HG03460 (cell line): ENCODE data around the gene UTY.
"Not testable (repeated sequence)": the region's sequence is repeated elsewhere in the genome, so short reads cannot be mapped to it uniquely, and the experiment has no call there.

Experiments used
- ATAC-seq: cut with Tn5 transposase; IDR thresholded peaks from one replicate; pipeline ENCODE4 v1.9.1; 2021; ENCODE audit not compliant: unreplicated experiment

The UTY gene

DNA sequence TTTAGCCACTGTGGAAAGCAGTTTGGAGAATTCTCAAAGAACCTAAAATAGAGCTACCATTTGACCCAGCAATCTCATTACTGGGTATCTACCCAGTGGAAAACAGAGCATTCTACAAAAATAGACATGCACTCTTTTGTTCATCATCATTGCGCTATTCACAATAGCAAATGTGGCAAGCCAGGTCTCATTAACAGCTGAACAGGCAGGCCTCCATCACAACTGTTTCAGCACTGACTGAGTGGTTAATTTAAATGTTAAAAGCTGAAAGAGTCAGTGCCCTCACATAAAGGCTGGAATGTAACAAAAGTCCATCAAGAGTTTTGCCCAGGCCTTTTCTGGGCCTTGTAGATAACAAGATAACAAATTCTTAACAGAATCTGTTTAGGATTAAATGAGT, 166.9 kb downstream of the UTY start:
- no peak for ATAC-seq

DNA sequence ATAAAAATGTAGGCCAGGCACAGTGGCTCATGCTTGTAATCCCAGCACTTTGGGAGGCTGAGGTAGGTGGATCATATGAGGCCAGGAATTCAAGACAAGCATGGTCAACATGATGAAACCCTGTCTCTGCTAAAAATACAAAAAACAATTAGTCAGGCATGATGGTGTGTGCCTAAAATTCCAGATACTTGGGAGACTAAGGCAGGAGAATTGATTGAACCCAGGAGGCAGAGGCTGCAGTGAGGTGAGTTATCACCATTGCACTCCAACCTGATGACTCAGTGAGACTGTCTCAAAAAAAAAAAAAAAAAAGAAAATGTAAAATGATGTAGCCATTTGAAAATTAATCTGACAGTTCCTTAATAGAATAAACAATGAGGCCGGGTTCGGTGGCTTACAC, 171.9 kb downstream of the UTY start:
- ATAC-seq = no peak

DNA sequence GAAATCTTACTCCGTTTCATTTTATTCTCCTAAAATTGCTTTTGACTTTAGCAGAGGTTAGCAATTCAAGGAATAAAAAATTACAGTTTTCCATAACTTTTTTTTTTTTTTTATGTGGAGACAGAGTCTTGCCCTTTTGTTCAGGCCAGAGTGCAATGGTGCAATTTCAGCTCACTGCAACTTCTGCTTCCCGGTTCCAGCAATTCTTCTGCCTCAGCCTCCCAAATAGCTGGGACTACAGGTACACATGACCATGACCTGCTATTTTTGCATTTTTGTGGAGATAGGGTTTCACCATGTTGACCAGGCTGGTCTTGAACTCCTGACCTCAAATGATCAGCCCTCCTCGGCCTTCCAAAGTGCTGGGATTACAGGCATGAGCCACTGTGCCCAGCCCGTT, 179.0 kb downstream of the UTY start:
- ATAC-seq = no peak

DNA sequence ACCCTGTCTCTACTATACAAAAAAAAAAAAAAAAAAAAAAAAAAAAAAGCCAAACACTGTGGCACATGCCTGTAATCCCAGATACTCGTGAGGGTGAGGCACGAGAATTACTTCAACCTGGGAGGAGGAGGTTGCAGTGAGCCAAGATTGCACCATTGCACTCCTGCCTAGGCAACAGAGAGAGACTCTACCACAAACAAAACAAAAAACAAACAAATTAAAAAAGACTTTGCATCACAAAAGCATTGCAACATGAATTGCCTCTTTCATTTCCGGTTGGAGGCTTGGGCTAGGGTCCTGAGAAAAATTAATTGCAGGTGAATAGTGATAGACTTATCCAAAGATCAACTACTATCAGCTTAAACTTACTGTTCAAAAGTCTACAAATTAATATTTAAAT, 180.4 kb downstream of the UTY start:
- no peak for ATAC-seq

DNA sequence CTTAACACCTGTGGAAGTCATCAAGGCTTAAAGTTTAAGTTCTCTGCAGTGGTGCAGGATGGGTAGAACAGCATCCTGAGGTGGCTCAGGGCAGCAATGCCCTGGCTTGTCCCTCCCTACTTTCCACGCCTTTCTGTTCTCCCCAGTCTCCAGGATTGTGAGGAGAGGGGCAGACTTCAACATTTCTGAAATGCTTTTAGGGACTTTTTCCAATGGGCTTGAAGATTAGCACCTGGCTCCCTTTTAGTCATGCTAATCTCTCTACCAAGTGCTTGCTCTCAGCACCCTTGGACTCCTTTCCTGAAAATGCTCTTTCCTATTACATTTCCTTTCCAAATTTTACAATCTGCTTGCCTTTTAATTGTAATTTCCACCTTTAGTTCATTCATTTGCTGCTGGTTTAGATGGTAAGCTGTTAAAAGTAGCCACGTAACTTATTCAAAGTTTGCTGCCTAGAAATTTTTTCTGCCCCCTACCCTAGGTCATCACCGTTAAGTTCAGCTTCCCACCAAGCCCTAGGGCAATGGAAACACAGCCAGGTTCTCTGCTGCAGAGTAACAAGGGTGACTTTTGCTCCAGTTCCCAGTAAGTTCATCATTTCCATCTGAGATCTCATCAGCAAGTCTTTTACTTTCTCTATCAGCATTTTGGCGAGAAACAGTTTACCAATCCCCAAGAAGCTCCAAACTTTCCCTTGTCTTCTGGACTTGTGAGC, 183.5 kb downstream of the UTY start:
- no peak for ATAC-seq

DNA sequence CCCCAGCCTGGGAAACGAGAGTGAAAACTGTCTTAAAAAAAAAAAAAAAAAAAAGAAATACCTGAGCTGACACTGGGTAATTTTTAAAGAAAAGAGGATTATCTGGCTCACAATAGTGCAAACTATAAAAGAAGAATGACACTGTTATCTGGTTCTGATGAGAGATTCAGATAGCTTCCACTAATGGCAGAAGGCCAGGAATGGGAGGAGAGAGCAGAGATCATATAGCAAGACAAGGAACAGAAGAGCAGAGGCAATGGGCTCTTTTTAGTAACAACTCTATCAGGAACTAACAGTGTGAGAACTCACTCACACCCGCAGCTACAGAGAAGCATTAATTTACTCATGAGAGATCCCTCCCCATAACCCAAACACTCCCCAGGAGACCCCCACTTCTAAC, 184.8 kb downstream of the UTY start:
- no peak for ATAC-seq

DNA sequence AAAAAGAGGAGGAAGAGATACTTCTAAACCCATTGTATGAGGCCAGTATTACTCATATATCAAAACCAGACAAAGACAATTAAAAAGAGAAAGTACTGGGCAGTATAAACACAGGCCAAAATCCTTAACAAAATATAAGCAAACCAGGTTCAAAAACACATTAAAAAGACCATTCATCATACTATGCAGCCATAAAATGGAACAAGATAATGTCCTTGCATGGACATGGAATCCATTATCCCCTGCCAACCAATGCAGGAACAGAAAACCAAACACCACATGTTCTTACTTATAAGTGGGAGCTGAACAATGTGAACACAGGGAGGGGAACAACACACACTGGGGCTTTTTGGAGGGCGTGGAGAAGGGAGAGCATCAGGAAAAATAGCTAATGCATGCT, 188.6 kb downstream of the UTY start:
- no peak for ATAC-seq

DNA sequence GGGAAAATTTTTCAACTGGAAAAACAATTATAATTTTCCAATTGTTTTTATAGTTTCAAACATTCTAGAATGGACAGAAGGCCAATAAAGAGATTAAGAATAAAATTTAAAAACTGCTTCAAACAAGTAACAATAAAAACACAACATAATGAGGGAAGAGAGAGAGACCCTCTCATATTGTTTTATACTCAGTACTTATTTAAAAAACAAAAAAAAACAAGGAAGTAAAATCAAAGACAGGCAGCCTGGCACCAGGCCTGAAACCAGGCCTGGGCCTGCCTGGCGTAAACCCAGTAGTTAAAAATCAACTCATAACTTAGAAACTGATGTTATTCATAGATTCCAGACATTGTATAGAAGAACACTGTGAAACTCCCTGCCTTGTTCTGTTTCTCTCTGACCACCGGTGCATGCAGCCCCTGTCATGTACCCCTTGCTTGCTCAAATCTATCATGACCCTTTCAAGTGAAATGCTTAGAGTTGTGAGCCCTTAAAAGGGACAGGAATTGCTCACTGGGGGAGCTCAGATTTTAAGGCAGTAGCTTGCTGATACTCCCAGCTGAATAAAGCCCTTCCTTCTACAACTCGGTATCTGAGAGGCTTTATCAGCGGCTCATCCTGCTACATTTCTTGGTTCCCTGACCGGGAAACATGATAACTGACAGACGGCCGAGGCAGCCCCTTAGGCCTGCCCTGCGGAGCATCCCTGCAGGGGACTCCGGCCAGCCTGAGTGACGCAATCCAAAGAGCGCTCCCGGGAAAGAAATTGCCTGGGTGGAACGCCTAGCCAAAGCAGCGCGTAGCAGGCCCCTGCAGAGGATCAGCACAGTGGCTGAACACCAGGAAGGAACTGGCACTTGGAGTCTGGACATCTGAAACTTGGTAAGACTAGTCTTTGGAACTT, 197.4 kb downstream of the UTY start:
- not testable (repeated sequence) for ATAC-seq

DNA sequence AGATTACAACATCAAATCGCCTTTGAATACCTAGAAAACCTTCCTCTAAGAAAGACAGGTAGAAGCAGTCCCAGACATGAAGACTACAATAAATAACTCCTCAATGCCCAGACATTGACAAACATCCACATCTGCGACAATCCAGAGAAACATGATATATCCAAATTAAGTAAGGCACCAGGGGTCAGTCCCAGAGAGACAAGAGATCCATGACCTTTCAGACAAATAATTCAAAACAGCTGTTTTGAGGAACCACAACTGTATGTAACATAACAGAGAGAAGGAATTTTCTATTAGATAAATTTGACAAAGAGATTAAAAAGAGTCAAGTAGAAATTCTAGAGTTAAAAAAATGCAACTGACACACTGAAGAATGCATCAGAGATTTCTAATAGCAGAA, 200.3 kb downstream of the UTY start:
- no peak for ATAC-seq

DNA sequence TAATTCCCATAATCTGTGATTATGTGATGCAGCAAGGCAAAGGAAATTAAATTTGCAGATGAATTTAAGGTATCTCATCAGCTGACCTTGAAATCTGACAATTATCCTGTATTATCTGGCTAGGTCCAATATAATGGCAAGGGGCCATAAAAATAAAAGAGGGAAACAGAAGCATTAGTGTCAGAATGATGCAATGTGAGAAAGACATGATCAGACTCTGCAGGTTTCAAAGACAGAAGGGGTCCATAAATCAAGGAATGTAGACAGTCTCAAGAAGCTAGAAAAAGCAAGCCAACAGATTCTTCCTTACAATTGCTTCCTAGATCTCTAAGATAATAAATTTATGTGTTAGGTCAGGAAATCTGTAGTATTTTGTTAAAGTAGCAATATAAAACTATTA, 208.1 kb downstream of the UTY start:
- ATAC-seq = no peak

DNA sequence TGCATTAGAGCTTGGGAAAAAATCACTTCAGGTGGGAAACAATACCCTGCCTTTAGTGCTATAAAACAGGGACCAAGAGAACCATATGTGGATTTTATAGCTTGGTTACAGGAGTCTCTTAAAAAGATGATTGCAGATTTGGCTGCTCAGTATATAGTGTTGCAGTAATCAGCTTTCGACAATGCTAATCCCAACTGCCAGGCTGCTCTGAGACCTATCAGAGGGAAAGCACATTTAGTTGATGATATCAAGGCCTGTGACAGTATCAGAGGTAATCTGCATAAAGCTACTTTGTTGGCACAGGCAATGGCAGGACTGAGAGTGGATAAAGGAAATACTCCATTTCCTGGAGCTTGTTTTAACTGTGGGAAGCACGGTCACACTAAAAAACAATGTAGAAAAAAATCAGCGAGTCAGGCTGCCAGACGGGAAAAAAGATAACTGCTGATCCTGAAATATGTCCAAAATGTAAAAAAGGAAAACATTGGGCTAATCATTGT, 225.8 kb downstream of the UTY start:
- not testable (repeated sequence) for ATAC-seq

DNA sequence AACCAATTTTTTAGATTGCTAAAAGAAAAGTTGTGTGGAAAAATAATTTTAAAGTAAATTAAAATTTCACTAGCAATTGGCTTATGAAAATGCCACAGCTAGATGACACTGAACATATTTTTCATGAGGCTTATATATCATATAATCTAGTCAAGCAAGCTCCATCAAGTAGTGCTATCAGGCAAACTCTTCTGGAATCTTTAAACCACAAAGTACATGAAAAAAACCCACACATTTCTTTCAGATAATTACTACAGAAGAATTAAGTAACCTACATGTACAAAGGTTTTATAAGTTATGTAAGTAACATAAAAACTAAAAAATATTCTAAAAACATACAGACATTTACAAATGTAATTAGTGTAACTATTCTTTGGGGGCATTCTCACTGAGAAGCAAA, 229.4 kb downstream of the UTY start:
- ATAC-seq = no peak

DNA sequence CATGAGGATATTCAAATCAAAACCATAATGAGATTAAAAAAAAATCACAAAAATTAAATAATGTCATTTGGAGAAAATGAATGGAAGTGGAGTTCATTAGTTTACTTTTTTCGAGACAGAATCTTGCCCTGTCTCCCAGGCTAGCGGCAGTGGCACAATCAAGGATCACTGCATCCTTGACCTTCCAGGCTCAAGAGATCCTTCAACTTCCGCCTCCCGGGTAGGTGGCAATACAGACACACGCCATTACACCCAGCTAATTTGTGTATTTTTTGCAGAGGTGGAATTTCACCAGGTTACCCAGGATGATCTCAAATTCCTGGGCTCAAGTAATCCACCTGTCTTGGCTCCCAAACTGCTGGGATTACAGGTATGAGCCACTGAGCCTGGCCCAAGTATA, 236.1 kb downstream of the UTY start:
- no peak for ATAC-seq

DNA sequence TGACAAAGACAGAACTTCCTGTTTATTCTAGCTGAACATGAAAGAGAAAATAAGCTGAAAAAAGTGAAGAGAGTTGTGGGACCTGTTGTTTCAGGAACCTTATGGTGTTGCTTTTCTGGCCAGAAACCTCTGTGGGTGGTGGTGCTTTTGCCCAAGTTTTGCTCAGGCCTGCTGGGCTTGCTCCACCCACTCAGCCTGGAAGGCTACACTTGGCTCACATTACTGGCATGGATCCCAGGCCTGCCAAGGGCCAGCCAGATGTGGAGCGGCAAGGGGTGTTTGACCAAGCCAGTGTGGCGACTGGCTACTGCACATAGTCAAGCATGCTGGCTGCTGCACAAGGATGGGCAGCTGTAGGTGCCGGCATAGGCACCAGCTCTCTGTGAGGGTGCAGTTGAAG, 245.9 kb downstream of the UTY start:
- ATAC-seq = no peak

DNA sequence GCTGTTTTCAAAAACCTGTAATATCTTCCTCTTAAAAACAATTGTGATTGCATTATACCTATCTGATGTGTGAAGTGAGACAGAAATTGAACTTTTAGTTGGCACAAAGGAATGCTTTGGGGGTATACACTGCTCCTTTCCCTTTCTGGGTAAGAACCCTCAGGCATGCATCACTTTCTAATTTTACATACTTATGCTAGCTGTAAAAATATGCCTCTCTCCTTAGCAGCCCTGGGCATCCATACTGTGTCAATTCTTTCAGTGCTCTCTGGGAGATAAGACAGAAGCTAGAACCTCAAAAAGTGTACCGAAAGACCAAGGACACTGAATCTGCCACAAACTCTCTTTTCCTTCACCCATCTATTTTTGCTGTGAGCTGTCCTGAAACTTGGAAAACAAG, 246.7 kb downstream of the UTY start:
- no peak for ATAC-seq

DNA sequence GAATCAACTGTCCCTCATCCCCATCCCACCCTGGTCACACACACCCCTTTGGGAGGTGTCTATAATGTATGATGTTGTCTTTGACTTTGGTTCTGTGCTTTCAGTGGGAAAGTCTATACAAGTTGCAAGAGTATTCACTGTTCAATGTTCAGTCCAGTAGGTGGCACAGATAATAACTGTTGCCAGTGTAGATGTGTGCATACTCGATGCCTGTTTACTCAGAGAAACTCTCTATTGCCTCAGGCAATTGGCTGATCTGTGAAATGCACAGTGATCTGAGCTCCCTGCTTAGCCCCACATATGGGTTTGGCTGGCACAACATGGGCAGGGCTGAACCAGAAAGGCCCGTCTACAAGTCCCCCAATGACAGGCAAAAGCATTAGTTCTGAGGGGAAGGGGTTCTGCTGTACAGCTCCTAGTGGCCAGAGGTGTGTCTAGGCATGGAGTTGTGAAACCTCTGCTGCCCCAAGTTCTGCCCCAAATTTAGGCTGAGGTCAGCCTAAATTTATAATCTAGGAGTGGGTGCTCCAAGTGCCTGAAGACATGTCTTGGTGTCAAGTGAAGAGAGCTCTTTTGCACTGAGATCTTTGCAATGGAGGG, 252.4 kb downstream of the UTY start:
- no peak for ATAC-seq

DNA sequence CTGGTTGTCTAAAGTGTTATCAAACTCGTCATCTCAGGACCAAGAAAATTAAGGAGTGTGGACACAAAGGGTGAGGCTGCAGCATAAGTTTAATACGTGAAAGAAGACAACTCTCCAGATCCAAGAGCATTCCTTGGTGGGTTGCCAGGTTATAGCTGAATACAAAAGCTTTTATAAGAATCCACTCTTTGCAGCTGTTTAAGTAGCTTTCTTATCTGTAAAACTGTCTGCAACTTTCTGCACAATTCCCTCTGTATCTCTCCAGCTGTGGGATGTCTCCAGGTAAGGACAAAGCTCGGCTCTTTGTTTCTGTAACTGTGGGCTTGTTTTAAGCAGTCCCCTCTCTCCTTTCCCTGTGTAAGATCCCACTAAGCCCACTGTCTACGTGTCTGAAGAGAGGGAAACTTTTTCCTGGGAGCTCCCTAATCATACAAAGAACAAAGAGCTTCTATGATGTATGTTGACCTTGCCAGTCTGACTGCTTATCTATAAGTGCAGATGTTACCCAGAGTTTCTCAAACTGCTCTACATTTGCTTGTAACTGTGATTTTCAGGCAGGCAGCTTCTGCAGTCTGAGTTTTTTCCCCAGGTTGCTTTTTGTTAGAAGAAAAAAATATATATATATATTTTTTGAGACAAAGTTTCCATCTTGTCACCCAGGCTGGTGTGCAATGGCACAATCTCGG, 268.7 kb downstream of the UTY start:
- ATAC-seq = no peak

DNA sequence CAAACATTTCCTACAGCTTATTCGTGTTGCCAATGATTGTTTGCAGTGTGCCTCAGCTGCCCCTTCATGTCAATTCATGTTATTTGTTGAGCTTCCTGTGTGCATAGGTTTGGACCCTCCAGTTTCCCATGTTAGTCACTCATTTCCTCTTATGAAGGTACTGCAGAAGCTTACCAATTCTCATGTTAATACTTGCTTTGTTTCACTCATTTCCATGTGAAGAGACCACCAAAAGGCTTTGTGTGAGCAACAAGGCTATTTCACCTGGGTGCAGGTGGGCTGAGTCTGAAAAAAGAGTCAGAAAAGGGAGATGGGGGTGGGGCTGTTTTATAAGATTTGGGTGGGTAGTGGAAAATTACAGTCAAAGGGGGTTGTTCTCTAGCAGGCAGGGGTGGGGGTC, 274.6 kb downstream of the UTY start:
- no peak for ATAC-seq
